Glutamatergic neuron (in vitro differentiated cells): Measurements from ENCODE around the gene PRR29. TPM values are rescaled to one million over a fixed set of nuclear protein-coding genes. Genes with fewer than 3 reads are reported as not detected.
A peak's percentile ranks its signal among the peaks of the same experiment; 100 is the strongest.

Experiments used
- DNase-seq: peaks from one replicate; pipeline ENCODE4 v3.0.0; 2022
- H3K27ac Mint-ChIP-seq: one replicate; pipeline ENCODE4 v1.8.0; 2020; ENCODE audit warnings: mild to moderate bottlenecking, mixed read lengths, inconsistent platforms; ENCODE audit not compliant: unreplicated experiment
- H3K27me3 Mint-ChIP-seq: one replicate; pipeline ENCODE4 v1.8.0; 2020; ENCODE audit warnings: mild to moderate bottlenecking, moderate library complexity, mixed read lengths, inconsistent platforms; ENCODE audit not compliant: unreplicated experiment
- H3K36me3 Mint-ChIP-seq: one replicate; pipeline ENCODE4 v1.8.0; 2020; ENCODE audit warnings: mild to moderate bottlenecking, mixed read lengths, inconsistent platforms; ENCODE audit not compliant: unreplicated experiment
- H3K4me1 Mint-ChIP-seq: one replicate; pipeline ENCODE4 v1.8.0; 2020; ENCODE audit warnings: mild to moderate bottlenecking, low read depth, mixed read lengths, inconsistent platforms; ENCODE audit not compliant: unreplicated experiment
- H3K4me3 Mint-ChIP-seq: one replicate; pipeline ENCODE4 v1.8.0; 2020; ENCODE audit warnings: mild to moderate bottlenecking, mixed read lengths, inconsistent platforms; ENCODE audit not compliant: unreplicated experiment
- H3K9me3 Mint-ChIP-seq: one replicate; pipeline ENCODE4 v1.8.0; 2020; ENCODE audit warnings: mild to moderate bottlenecking, moderate library complexity, mixed read lengths, inconsistent platforms; ENCODE audit not compliant: unreplicated experiment
- CTCF ChIP-seq: fragments of 200-600 bp; sonication (generic); IDR thresholded peaks from one replicate; pipeline ENCODE4 v1.5.0; 2021; ENCODE audit not compliant: partially characterized antibody, unreplicated experiment
- total RNA-seq: library from RNA; stranded (reverse); fragmentation: NEBNext Ultra II Directional; extraction: Animal tissue kit (Norgen Biotek cat#: 25700); gene quantifications from one replicate; pipeline ENCODE4 v1.2.1, GENCODE V29; 2021; ENCODE audit not compliant: unreplicated experiment

PRR29 gene
- total RNA-seq, 1 donor from 2014 or later, result not detected

- DNase-seq, result no peak
- peaks cover 2% of the 10 kb centered on the region for H3K4me1 Mint-ChIP-seq
- TF ChIP-seq CTCF, result no peak
- peaks cover 6% of the 10 kb centered on the region for H3K27me3 Mint-ChIP-seq
- H3K27ac Mint-ChIP-seq, result no peak overlapping the region
- H3K9me3 Mint-ChIP-seq, result peaks cover 3% of the 10 kb centered on the region
- H3K4me3 Mint-ChIP-seq, result no peak overlapping the region
- H3K36me3 Mint-ChIP-seq, result no peaks in the 10 kb centered on the region
Observed at GRCh38 chr17:64024781-64025731, 26.9 kb downstream of the PRR29 start.

GRCh38 chr17:64025732-64026294 is 27.7 kb downstream of the PRR29 start:
- DNase-seq, result peak; percentile 84
- no peaks in the 10 kb centered on the region for H3K36me3 Mint-ChIP-seq
- peaks cover 3% of the 10 kb centered on the region for H3K9me3 Mint-ChIP-seq
- H3K27ac Mint-ChIP-seq, result no peak overlapping the region
- peak overlapping the region; percentile 28 for H3K4me3 Mint-ChIP-seq
- peak; percentile 96 for TF ChIP-seq CTCF
- peaks cover 2% of the 10 kb centered on the region for H3K4me1 Mint-ChIP-seq
- peaks cover 6% of the 10 kb centered on the region for H3K27me3 Mint-ChIP-seq

GRCh38 chr17:64028874-64029464 is 30.8 kb downstream of the PRR29 start:
- Mint-ChIP-seq H3K27ac (no peak overlapping the region), H3K27me3 (peaks cover 3% of the 10 kb centered on the region)
- TF ChIP-seq CTCF, result peak; percentile 76

GRCh38 chr17:64032081-64032480 is 33.9 kb downstream of the PRR29 start:
- peaks cover 2% of the 10 kb centered on the region for H3K4me1 Mint-ChIP-seq
- DNase-seq, result no peak
- H3K4me3 Mint-ChIP-seq, result no peak overlapping the region
- TF ChIP-seq CTCF, result no peak
- no peaks in the 10 kb centered on the region for H3K27me3 Mint-ChIP-seq
- no peaks in the 10 kb centered on the region for H3K9me3 Mint-ChIP-seq
- H3K27ac Mint-ChIP-seq, result no peak overlapping the region
- H3K36me3 Mint-ChIP-seq, result no peaks in the 10 kb centered on the region

More at GRCh38 chr17:64028874-64029464, 30.8 kb downstream of the PRR29 start:
- Mint-ChIP-seq H3K9me3 (no peaks in the 10 kb centered on the region), H3K36me3 (no peaks in the 10 kb centered on the region), H3K4me3 (no peak overlapping the region), H3K4me1 (peaks cover 2% of the 10 kb centered on the region)
- peak; percentile 69 for DNase-seq
